T-helper 2 cell (primary cell): Measurements from ENCODE around the gene MYH14.

Source experiments
- DNase-seq, 5 experiments: peaks; one replicate each; pipeline versions ENCODE4 v3.0.0 to v3.0.0-alpha.2; 2012 to 2022

MYH14 gene

GRCh38 chr19:50195224-50195623, 8.2 kb upstream of the MYH14 start:
- DNase-seq, result no peak

GRCh38 chr19:50196322-50196932, 7.0 kb upstream of the MYH14 start:
- no peak for DNase-seq

- DNase-seq, result no peak
Observed at GRCh38 chr19:50197348-50197747, 6.1 kb upstream of the MYH14 start.

- no peak for DNase-seq
Observed at GRCh38 chr19:50198431-50199258, 4.8 kb upstream of the MYH14 start.

- no peak for DNase-seq
Observed at GRCh38 chr19:50199259-50199555, 4.2 kb upstream of the MYH14 start.

GRCh38 chr19:50202386-50202785, 1.0 kb upstream of the MYH14 start:
- no peak for DNase-seq

GRCh38 chr19:50202962-50203280, 501 bp upstream of the MYH14 start:
- no peak for DNase-seq

- DNase-seq, result no peak
Observed at GRCh38 chr19:50204081-50204428, 633 bp downstream of the MYH14 start.

- no peak for DNase-seq
Observed at GRCh38 chr19:50204811-50205675, 1.6 kb downstream of the MYH14 start.

GRCh38 chr19:50205681-50206138, 2.3 kb downstream of the MYH14 start:
- DNase-seq, result no peak

GRCh38 chr19:50206191-50206590, 2.8 kb downstream of the MYH14 start:
- no peak for DNase-seq

- no peak for DNase-seq
Observed at GRCh38 chr19:50207730-50208129, 4.3 kb downstream of the MYH14 start.

- no peak for DNase-seq
Observed at GRCh38 chr19:50209131-50209530, 5.7 kb downstream of the MYH14 start.

GRCh38 chr19:50210425-50210824, 7.0 kb downstream of the MYH14 start:
- no peak for DNase-seq

GRCh38 chr19:50213925-50214324, 10.5 kb downstream of the MYH14 start:
- no peak for DNase-seq

- DNase-seq, result no peak
Observed at GRCh38 chr19:50214699-50215543, 11.5 kb downstream of the MYH14 start.

- no peak for DNase-seq
Observed at GRCh38 chr19:50215820-50216219, 12.4 kb downstream of the MYH14 start.

- no peak for DNase-seq
Observed at GRCh38 chr19:50221087-50221486, 17.7 kb downstream of the MYH14 start.

- DNase-seq, result no peak
Observed at GRCh38 chr19:50222691-50223438, 19.4 kb downstream of the MYH14 start.

GRCh38 chr19:50223439-50223716, 20.0 kb downstream of the MYH14 start:
- no peak for DNase-seq

GRCh38 chr19:50224986-50225747, 21.7 kb downstream of the MYH14 start:
- DNase-seq, result no peak

- DNase-seq, result no peak
Observed at GRCh38 chr19:50226536-50226935, 23.1 kb downstream of the MYH14 start.
